Adrenal gland (tissue), 12 donors: ENCODE data around the gene SLC6A3. TPM values are rescaled to one million over a fixed set of nuclear protein-coding genes. Genes with fewer than 3 reads are reported as not detected.

Experiments
- DNase-seq, 7 donors: peaks; one replicate each; pipeline ENCODE4 v3.0.0-alpha.2; 2019 to 2020
- H3K27ac ChIP-seq, 5 donors: fragments of 200-600 bp; sonication (generic) in 4 of 5; 1 replicate in 3 of 5; 2 replicates in 2 of 5; pipeline versions ENCODE4 v1.5.1 to v1.8.0; 2016 to 2020; ENCODE audit warnings: mild to moderate bottlenecking in 1 of 5
- H3K27me3 ChIP-seq: fragments of 200-600 bp; 2 replicates; pipeline ENCODE4 v1.8.0; 2021
- H3K36me3 ChIP-seq, 2 donors: fragments of 200-600 bp; replicated peaks in 1 of 2; 1 replicate in 1 of 2; 2 replicates in 1 of 2; pipeline versions ENCODE4 v1.5.1 to v1.8.0; 2018 to 2022
- H3K4me1 ChIP-seq, 2 donors: fragments of 200-600 bp; replicated peaks in 1 of 2; 1 replicate in 1 of 2; 2 replicates in 1 of 2; pipeline versions ENCODE4 v1.5.1 to v1.8.0; 2018 to 2021
- H3K4me3 ChIP-seq, 4 donors: fragments of 200-600 bp; sonication (generic) in 3 of 4; one replicate each; pipeline ENCODE4 v1.5.1; 2016 to 2018
- H3K9me3 ChIP-seq, 3 donors: fragments of 200-600 bp; sonication (generic) in 1 of 3; replicated peaks in 1 of 3; 1 replicate in 2 of 3; 2 replicates in 1 of 3; pipeline versions ENCODE4 v1.5.1 to v1.8.0; 2016 to 2021
- POLR2A ChIP-seq, 2 donors: fragments of 450-650 bp; IDR thresholded peaks; one replicate each; pipeline ENCODE4 v1.6.1; 2017; ENCODE audit warnings: antibody characterized with exemption in 2 of 2, mild to moderate bottlenecking in 2 of 2, moderate library complexity in 1 of 2
- WGBS, 4 donors: extraction: QIAGEN DNeasy Blood & Tissue Kit in 2 of 4; methylation state at CpG; one replicate each; pipeline versions ENCODE4 v1.1.5 to v1.1.7; 2013 to 2017; 5-methylcytosine and 5-hydroxymethylcytosine counted together
- intact Hi-C, 2 donors: fragments of 100-400 bp; cut with DNase I; formaldehyde crosslinking; loops; one replicate each; pipeline versions ENCODE4 v1.14.1 to v1.15.0; 2022 to 2023
- polyA plus RNA-seq, 3 donors: library from polyadenylated mRNA; stranded (reverse); fragments of 200-250 nt in 2 of 3; fragments of 350-450 nt in 1 of 3; fragmentation: Illumina TruSeq in 1 of 3; extraction: RNeasy Lipid Tissue Mini Kit (QIAGEN cat#74804) in 1 of 3; gene quantifications; one replicate each; pipeline ENCODE4 v1.2.3, GENCODE V29; 2013 to 2014
- total RNA-seq, 9 donors: library from RNA; depleted of rRNA in 4 of 9; stranded (reverse); fragments of >200 nt in 4 of 9; fragments of 120-200 nt in 1 of 9; fragmentation: NEBNext Ultra II Directional in 1 of 9; extraction: Animal tissue kit (Norgen Biotek cat#: 25700) in 1 of 9; gene quantifications; one replicate each; pipeline versions ENCODE4 v1.1.0 to v1.2.4, GENCODE V29; 2013 to 2023
- TF ChIP-seq, protein P1 (sequence below), 6 experiments: fragments of 450-650 bp in 4 of 6; fragments of 200-600 bp in 2 of 6; sonication (generic) in 1 of 6; IDR thresholded peaks; 1 replicate in 5 of 6; 2 replicates in 1 of 6; pipeline versions ENCODE4 v1.5.1 to v1.8.0; 2016 to 2021; ENCODE audit warnings: antibody characterized with exemption in 6 of 6, mild to moderate bottlenecking in 2 of 6, moderate library complexity in 1 of 6
- donor health status: healthy with polysubstance abuse.
- donor health status: Bipolar disorder and iron deficiency.
- donor health status: DM: yes; HTN: yes; CAD: no.
- donor health status: DM: no; HTN: no; CAD: no.
- donor health status: DM: no; HTN: no; CAD: no.
- donor health status: DM: yes; HTN: yes; CAD: no.

Gene SLC6A3
- total and polyA plus RNA-seq, 12 donors, result 0.10 TPM; not detected in 11

DNA sequence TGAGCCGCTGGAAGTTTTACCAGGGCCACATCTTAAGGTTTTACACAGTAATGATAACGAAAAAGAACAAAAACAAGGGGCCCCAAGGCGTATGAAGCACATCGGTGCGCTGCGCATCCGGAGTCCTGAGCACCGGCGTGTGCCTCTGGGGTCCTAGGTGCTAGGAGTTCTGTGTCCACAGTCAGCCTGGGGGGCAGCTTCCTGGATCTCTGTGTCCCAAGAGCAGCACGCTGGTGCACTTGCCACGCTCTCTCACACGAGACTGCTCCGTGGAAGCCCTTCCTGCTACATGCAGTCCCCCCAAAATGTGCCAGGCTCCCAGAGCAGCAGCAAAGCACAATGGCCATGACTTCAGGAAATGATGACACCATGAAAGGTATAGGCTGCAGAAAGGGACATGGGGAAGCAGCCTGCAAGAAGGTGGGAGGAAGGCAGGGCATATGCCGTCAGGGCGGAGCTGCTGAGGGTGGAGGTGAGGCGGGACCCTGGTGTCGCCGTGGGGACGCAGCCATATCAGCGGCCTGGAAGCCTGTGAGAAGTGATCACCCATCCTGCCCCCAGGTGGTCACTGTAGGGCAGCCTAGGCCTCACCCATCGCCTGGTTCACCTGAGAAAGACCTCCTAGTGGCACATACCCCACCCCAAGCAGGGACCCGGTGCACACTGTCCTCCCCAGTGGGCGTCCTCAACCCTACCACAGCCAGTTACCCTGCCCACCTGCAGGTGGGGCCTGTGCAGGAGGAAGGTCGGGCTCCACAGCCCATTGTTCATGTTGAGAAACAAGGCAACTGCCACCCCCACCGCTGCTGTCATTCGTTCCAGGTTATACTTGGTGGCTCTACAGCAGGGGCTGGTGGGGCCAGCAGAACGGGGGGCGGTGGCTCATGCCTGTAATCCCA lies 23.6 kb upstream of the SLC6A3 start:
- Histone ChIP-seq H3K4me1 (no peaks in the 10 kb centered on the region), H3K27ac (no peak overlapping the region), H3K36me3 (peaks cover 0 to 12% of the 10 kb centered on the region in 2 donors), H3K4me3 (no peak overlapping the region), H3K27me3 (no peaks in the 10 kb centered on the region), H3K9me3 (no peaks in the 10 kb centered on the region)
- intact Hi-C loops, result no loop called here
- no peak for DNase-seq
- TF ChIP-seq, protein P1, sequence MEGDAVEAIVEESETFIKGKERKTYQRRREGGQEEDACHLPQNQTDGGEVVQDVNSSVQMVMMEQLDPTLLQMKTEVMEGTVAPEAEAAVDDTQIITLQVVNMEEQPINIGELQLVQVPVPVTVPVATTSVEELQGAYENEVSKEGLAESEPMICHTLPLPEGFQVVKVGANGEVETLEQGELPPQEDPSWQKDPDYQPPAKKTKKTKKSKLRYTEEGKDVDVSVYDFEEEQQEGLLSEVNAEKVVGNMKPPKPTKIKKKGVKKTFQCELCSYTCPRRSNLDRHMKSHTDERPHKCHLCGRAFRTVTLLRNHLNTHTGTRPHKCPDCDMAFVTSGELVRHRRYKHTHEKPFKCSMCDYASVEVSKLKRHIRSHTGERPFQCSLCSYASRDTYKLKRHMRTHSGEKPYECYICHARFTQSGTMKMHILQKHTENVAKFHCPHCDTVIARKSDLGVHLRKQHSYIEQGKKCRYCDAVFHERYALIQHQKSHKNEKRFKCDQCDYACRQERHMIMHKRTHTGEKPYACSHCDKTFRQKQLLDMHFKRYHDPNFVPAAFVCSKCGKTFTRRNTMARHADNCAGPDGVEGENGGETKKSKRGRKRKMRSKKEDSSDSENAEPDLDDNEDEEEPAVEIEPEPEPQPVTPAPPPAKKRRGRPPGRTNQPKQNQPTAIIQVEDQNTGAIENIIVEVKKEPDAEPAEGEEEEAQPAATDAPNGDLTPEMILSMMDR (IDR thresholded peaks at IDR 0.05), result peak in 1 of 6 experiments; percentile 1
- TF ChIP-seq POLR2A (IDR thresholded peaks at IDR 0.05), result no peak
- 92 to 93% (median 92%) methylated on average over 11 to 28 of the region's 28 CpGs for WGBS, 4 donors

DNA sequence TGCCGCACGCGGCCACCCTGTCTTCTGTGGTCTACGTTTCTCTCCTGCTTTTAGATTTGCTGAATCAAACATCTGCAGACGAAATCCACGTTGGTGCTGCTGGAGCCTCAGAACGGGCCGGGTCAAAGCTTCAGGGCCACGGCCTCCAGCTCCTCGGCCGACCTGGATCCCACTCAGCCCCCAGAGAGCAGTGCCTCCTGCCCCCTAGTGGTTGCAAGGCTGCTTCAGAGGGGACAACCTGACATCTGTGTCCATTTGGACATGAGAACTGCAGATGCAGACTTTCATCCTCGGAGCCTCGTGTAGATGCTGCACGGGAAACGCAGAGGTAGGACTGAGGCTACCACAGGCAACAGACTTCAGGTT lies 23.0 kb upstream of the SLC6A3 start:
- Histone ChIP-seq H3K4me1 (no peaks in the 10 kb centered on the region), H3K4me3 (no peak overlapping the region), H3K27me3 (no peaks in the 10 kb centered on the region), H3K36me3 (peaks cover 0 to 18% of the 10 kb centered on the region in 2 donors), H3K27ac (no peak overlapping the region), H3K9me3 (no peaks in the 10 kb centered on the region)
- intact Hi-C loops, result no loop called here
- no peak for TF ChIP-seq POLR2A (IDR thresholded peaks at IDR 0.05)
- TF ChIP-seq, protein P1 (IDR thresholded peaks at IDR 0.05), result peak in 5 of 6 experiments; percentile 25 to 56 (median 42)
- DNase-seq, result peak in 2 of 7 donors; percentile 29 to 47
- WGBS, 4 donors, result 61 to 83% (median 62%) methylated on average over 7 to 15 of the region's 15 CpGs

DNA sequence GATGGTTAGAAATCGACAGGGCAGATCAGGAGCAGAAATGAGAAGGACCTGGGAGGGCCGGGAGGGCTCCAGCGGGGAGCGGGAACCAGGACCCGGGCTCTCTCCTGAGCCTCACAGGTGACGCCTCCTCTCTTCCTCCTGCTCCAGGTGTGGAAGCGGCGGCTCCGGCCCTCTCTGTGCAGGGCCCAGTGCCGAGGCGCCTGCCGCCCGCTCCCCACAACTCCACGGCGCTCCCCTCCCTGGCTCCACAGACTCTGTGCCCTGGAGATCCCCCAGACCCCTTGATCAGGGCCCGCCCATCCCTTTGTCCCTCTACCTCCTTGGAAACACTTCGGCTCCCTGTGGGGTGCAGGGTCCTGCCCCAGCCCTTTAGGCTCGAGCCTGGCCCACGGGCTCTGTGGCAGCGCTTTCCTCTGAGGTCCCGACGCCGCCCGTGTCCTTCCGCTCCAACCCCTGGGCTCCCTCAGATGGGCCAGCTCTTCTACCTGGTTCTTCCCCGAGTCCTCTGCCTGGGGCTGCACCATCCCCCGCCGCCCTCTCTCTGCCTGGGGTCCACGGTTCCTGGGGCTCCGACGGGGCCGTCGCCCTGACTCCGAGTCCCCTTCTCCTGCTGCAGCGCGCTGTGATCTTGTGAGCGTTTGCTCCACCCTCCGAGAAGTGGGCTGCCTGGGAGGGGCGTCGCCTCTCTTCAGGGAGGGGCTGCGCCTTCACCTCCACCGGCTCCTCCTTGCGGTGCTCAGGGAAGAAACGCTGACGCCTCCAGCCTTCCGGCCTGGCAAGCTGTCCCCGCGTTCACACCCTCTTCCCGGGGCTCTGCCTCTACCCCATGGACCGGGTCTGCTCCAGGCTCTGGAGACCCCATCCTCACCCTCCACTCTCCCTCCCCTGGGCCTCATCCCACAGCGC lies 22.4 kb upstream of the SLC6A3 start:
- Histone ChIP-seq H3K4me3 (no peak overlapping the region), H3K4me1 (no peaks in the 10 kb centered on the region), H3K9me3 (no peaks in the 10 kb centered on the region), H3K27ac (no peak overlapping the region), H3K36me3 (peaks cover 0 to 22% of the 10 kb centered on the region in 2 donors), H3K27me3 (no peaks in the 10 kb centered on the region)
- WGBS, 4 donors, result 94 to 96% (median 94%) methylated on average over 48 to 51 of the region's 51 CpGs
- intact Hi-C loops, result no loop called here
- TF ChIP-seq, protein P1 (IDR thresholded peaks at IDR 0.05), result no peak
- TF ChIP-seq POLR2A (IDR thresholded peaks at IDR 0.05), result no peak
- no peak for DNase-seq
